ENCODE results near the gene COL4A5. TPM values are rescaled to one million over a fixed set of nuclear protein-coding genes. Genes with fewer than 3 reads are reported as not detected.
"Not testable (repeated sequence)": the region's sequence is repeated elsewhere in the genome, so short reads cannot be mapped to it uniquely, and the experiment has no call there.

Gene COL4A5
- total RNA-seq, 1 experiment from 2014 or later = 51.3 TPM

- no peak overlapping the region for H3K27ac ChIP-seq (ENCODE audit: insufficient read length, low read depth, low read length)
Observed at GRCh38 chrX:108473979-108474378, 34.3 kb downstream of the COL4A5 start.

DNA sequence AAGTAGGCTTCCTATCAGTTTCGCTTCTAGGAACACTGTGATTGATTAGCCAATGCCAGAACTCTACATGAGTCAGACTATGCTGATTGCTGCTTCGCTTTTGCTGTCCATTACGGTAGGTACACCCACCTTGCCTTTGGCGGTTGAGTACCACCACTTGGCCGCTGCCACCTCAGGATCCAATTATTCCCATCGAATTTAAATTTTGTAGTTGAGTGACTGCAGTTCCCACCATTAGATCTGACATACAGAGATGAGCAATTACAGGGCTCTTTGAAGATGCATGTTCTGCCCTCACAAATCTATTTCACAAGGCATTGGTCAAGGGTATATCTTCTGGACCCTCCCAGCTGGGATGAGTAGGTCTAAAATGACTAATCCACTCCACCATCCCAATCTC, 41.9 kb downstream of the COL4A5 start:
- H2AK5ac ChIP-seq (ENCODE audit: insufficient read length, low read length); H2BK12ac ChIP-seq (ENCODE audit: insufficient read length, low read depth, low read length); H2BK15ac ChIP-seq (ENCODE audit: low read depth, low read length); H3K27me3 Mint-ChIP-seq (ENCODE audit: low read depth); H3K14ac ChIP-seq (ENCODE audit: insufficient read depth, low read length); H3K27me3 ChIP-seq (ENCODE audit: insufficient read depth, low read length); H4K20me1 ChIP-seq (ENCODE audit: control insufficient read depth, insufficient read depth, insufficient read length); H3K27ac Mint-ChIP-seq; H3K4me2 ChIP-seq (ENCODE audit: insufficient read depth, insufficient read length, low read length); H2AFZ ChIP-seq (ENCODE audit: low read length); H3K27ac ChIP-seq (ENCODE audit: insufficient read length, low read depth, low read length); H3K79me2 ChIP-seq (ENCODE audit: insufficient read depth, low read length); H3K4ac ChIP-seq (ENCODE audit: low read depth, low read length); H3K9ac ChIP-seq (ENCODE audit: extremely low read depth, insufficient read length, low read length); DNase-seq; H2BK120ac ChIP-seq (ENCODE audit: low read depth, low read length, poor library complexity, severe bottlenecking); H3K4me1 Mint-ChIP-seq; H3K79me1 ChIP-seq (ENCODE audit: insufficient read depth, low read depth, low read length, poor library complexity, severe bottlenecking); H4K8ac ChIP-seq (replicated peaks; ENCODE audit: insufficient read length, low read depth, low read length); H4K91ac ChIP-seq (ENCODE audit: insufficient read length, low read depth, low read length); H3K56ac ChIP-seq (ENCODE audit: insufficient read length, low read depth, low read length); H2BK5ac ChIP-seq (ENCODE audit: insufficient read length, low read length); H3K9me3 ChIP-seq (ENCODE audit: control insufficient read depth, low read depth, low read length); H3K18ac ChIP-seq (ENCODE audit: insufficient read length, low read depth, low read length); H3K23me2 ChIP-seq (ENCODE audit: insufficient read length, low read depth, low read length, poor library complexity, severe bottlenecking); H3K23ac ChIP-seq (ENCODE audit: insufficient read length, low read depth, low read length); H3K4me3 Mint-ChIP-seq; H4K5ac ChIP-seq (ENCODE audit: insufficient read length, low read depth, low read length); H3T11ph ChIP-seq (ENCODE audit: low read length); H2BK20ac ChIP-seq (ENCODE audit: low read depth, low read length, poor library complexity, severe bottlenecking); H3K4me1 ChIP-seq (ENCODE audit: insufficient read depth, low read length): not testable (repeated sequence)
- H3K36me3 Mint-ChIP-seq (ENCODE audit: insufficient read depth in 1 of 3, low read depth in 3 of 3) = peaks cover 41 to 53% (median 48%) of the 10 kb centered on the region in 3 experiments
- WGBS (ENCODE audit: extremely low coverage, insufficient read length, low lambda C conversion rate) = no CpG with 5 or more reads among the region's 6 CpGs
- peaks cover 8 to 19% of the 10 kb centered on the region in 2 experiments for H3K9me3 Mint-ChIP-seq

More at GRCh38 chrX:108473979-108474378, 34.3 kb downstream of the COL4A5 start:
- Histone ChIP-seq H2BK15ac (ENCODE audit: low read depth, low read length) (no peak overlapping the region), H3T11ph (ENCODE audit: low read length) (no peak overlapping the region), H2BK12ac (ENCODE audit: insufficient read length, low read depth, low read length) (no peak overlapping the region), H2AFZ (ENCODE audit: low read length) (no peak overlapping the region), H4K5ac (ENCODE audit: insufficient read length, low read depth, low read length) (no peak overlapping the region), H3K23me2 (ENCODE audit: insufficient read length, low read depth, low read length, poor library complexity, severe bottlenecking) (no peaks in the 10 kb centered on the region), H3K27me3 (ENCODE audit: insufficient read depth, low read length) (no peaks in the 10 kb centered on the region), H3K4ac (ENCODE audit: low read depth, low read length) (no peak overlapping the region), H3K4me1 (ENCODE audit: insufficient read depth, low read length) (no peaks in the 10 kb centered on the region), H2BK5ac (ENCODE audit: insufficient read length, low read length) (no peak overlapping the region), H3K9ac (ENCODE audit: extremely low read depth, insufficient read length, low read length) (no peak overlapping the region), H2BK20ac (ENCODE audit: low read depth, low read length, poor library complexity, severe bottlenecking) (no peak overlapping the region), H2BK120ac (ENCODE audit: low read depth, low read length, poor library complexity, severe bottlenecking) (no peak overlapping the region), H4K20me1 (ENCODE audit: control insufficient read depth, insufficient read depth, insufficient read length) (no peaks in the 10 kb centered on the region), H2AK5ac (ENCODE audit: insufficient read length, low read length) (no peak overlapping the region), H3K4me2 (ENCODE audit: insufficient read depth, insufficient read length, low read length) (no peak overlapping the region), H3K79me1 (ENCODE audit: insufficient read depth, low read depth, low read length, poor library complexity, severe bottlenecking) (no peaks in the 10 kb centered on the region), H4K91ac (ENCODE audit: insufficient read length, low read depth, low read length) (no peak overlapping the region), H4K8ac (replicated peaks; ENCODE audit: insufficient read length, low read depth, low read length) (no peak overlapping the region), H3K18ac (ENCODE audit: insufficient read length, low read depth, low read length) (no peak overlapping the region), H3K9me3 (ENCODE audit: control insufficient read depth, low read depth, low read length) (no peaks in the 10 kb centered on the region), H3K23ac (ENCODE audit: insufficient read length, low read depth, low read length) (no peak overlapping the region), H3K14ac (ENCODE audit: insufficient read depth, low read length) (no peak overlapping the region), H3K79me2 (ENCODE audit: insufficient read depth, low read length) (no peaks in the 10 kb centered on the region; the same call in 1 of the 2 replicates), H3K56ac (ENCODE audit: insufficient read length, low read depth, low read length) (no peak overlapping the region)
- peaks cover 21 to 33% (median 33%) of the 10 kb centered on the region in 3 experiments for H3K36me3 Mint-ChIP-seq (ENCODE audit: insufficient read depth in 1 of 3, low read depth in 3 of 3)
- TF ChIP-seq, protein P1, sequence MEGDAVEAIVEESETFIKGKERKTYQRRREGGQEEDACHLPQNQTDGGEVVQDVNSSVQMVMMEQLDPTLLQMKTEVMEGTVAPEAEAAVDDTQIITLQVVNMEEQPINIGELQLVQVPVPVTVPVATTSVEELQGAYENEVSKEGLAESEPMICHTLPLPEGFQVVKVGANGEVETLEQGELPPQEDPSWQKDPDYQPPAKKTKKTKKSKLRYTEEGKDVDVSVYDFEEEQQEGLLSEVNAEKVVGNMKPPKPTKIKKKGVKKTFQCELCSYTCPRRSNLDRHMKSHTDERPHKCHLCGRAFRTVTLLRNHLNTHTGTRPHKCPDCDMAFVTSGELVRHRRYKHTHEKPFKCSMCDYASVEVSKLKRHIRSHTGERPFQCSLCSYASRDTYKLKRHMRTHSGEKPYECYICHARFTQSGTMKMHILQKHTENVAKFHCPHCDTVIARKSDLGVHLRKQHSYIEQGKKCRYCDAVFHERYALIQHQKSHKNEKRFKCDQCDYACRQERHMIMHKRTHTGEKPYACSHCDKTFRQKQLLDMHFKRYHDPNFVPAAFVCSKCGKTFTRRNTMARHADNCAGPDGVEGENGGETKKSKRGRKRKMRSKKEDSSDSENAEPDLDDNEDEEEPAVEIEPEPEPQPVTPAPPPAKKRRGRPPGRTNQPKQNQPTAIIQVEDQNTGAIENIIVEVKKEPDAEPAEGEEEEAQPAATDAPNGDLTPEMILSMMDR (conservative IDR thresholded peaks at IDR 0.05) = no peak
- H3K27me3 Mint-ChIP-seq (ENCODE audit: low read depth) = no peaks in the 10 kb centered on the region
- no peak overlapping the region for H3K27ac Mint-ChIP-seq
- no peaks in the 10 kb centered on the region for H3K4me1 Mint-ChIP-seq
- no peak overlapping the region for H3K4me3 Mint-ChIP-seq
- peaks cover 9 to 16% of the 10 kb centered on the region in 2 experiments; a peak in 4 of 5 replicates for H3K9me3 Mint-ChIP-seq
- DNase-seq = no peak

All from H9 (cell line).